GM19395 (cell line): ENCODE measurements around the gene FA2H.
"Not testable (repeated sequence)": the region's sequence is repeated elsewhere in the genome, so short reads cannot be mapped to it uniquely, and the experiment has no call there.

ENCODE experiments used
- ATAC-seq: cut with Tn5 transposase; IDR thresholded peaks from one replicate; pipeline ENCODE4 v1.9.1; 2021; ENCODE audit warnings: mild to moderate bottlenecking, moderate library complexity; ENCODE audit not compliant: unreplicated experiment

Gene FA2H

DNA sequence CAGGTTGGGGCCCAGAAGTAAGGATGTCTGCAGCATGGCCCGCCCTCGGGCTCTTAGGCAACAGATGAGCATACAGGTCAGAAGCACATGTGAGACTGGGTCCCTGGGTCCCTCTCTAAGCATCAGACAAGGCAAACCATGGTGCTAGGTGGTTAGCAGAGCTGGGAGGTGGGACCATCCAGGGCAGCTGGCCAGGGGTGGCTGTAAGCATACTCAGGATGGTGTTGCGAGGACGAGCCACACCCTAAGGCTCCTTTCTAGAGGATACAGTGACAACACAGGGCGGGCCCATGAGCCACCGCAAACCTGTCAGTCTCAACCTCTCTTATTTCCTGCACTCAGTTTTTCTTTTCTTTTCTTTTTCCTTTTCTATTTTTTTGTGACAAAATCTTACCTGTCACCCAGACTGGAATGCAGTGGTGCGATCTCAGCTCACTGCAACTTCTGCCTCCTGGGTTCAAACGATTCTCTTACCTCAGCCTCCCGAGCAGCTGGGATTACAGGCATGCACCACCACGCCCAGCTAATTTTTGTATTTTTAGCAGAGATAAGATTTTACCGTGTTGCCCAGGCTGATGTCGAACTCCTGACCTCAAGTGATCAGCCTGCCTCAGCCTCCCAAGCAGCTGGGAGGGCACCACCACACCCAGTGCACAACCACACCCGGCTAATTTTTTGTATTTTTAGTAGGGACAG lies 3.6 kb downstream of the FA2H start:
- no peak for ATAC-seq

DNA sequence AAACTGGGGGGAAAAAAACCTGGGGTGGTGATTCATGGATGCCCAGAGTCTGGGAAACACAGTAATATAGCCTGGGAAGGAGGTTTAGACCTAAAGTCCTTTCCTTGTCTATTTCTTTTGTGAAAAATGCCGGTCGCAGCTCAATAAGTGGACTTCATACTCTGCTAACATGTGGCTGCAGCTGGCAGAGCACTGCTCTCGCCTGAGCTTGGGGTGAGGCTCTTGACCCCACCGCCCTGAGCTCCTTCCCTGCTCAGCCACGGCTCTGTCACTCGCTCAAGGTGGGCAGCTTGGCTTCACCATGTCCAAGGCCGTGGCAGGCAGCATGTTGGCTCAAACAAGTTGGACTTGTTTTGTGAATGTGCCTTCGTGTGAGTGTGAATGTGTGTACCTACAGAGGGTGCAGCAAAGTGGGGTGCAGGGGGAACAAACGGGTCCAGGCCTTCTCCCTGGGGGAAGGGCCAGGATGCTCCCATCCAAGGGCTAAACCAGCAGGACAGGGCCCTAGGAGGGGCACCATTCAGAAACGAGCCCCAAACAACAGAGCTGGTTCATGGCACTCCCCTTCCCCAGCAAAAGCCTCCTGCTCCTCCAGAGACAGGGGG lies 4.9 kb downstream of the FA2H start:
- no peak for ATAC-seq

GRCh38 chr16:74768239-74768638 lies 6.4 kb downstream of the FA2H start:
- no peak for ATAC-seq

DNA sequence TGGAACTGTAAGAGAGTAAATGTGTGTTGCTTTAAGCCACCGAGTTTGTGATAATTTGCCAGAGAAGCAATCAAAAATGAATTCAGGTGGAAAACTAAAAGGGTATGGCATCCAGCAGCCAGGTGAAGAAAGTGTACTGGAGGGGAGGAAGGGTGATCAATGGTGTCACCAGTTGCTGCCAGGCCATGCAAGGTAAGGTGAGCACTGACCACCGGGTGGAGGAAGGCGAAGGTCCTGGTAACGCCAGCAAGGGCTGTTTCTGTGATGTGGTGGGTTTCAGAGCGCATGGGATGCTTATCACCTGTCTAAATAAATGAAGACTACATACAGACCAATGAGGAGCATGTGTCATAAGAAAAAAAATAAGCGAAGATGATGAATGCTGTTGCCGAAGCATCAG lies 6.9 kb downstream of the FA2H start:
- ATAC-seq, result no peak

GRCh38 chr16:74766729-74767128 lies 7.9 kb downstream of the FA2H start:
- no peak for ATAC-seq

DNA sequence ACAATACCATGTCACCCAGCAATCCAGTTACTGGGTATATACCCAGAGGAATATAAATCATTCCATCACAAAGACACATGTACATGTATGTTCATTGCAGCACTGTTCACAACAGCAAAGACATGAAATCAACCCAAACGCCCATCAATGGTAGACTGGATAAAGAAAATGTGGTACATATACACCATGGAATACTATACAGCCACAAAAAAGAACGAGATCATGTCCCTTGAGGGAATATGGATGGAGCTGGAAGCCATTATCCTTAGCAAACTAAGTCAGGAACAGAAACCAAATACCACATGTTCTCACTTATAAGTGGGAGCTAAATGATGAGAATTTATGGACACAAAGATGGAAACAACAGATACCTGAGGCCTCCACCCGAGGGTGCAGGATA lies 10.4 kb downstream of the FA2H start:
- not testable (repeated sequence) for ATAC-seq

GRCh38 chr16:74761665-74762064 lies 13.0 kb downstream of the FA2H start:
- no peak for ATAC-seq

DNA sequence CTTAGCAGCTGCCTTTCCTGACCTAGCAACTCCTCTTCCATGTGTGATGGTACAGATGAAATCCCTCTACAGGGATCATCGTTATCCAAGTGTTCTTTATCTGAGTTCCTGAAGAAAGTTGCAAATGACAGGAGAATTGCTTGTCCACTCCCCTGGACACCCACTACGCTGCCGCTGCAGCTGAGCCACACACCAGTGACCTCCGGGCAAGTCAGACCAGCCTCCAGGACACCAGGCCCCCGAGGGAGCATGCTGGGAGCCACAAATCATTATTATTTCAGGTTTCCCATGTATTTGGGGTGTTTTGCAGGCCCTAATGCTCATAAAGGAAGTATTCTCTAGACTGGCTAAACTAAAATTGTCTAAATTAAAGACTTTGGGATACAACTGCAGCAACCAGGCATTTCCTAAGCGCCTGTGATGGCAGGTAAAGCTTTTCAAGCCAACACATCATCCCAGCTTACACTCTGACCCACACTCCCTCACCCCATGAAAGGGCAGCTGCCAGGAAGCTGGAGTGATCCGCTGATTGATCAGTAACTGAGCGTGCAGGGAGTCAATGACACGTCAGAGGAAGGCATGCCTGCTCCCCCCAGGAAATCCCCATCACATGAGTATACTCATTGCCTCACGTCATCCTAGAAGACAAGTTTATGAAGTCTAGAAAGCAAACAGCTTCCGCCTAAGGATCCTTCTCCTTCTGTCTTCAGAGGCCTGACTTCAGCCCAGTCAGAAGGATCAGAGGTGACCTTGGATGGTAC lies 14.4 kb downstream of the FA2H start:
- no peak for ATAC-seq

DNA sequence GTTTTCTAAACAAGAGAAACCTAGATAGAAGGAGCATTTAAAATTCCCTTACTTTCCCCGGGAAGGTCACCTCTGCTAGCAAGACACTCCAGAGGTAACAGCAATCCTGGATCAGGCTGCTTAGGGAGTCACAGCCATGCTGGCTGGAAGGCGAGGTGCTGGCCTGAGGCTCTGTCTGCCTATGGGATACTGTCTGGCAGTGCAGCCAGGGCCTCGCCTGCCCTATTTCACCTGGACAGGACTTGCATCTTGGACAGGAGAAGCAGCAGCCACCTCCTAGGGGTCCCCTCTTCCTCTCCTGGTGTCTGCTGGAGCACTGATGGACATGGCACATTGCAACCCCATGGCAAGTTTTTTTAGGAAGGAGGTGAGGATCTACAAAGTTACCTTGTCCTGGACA lies 15.1 kb downstream of the FA2H start:
- no peak for ATAC-seq

DNA sequence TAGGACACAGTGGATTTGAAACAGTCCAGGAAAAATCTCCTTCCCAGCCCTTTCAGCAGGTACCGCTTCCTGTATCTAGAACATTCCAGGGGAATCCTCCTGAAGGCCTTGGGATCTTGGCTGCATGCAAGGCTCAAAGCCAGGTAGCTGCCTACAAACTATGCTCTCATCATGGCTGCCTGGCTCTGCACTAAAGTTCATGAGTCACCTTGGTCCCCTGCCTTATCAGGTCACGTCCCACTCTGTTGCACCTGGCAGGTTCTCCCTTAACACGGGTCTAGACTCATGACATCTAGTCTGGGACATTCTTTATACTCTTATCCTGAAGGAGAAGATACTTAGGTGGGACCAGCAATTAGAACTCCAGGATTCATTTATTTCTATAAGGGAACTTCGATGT lies 15.8 kb downstream of the FA2H start:
- ATAC-seq, result no peak

- ATAC-seq, result no peak
Observed at GRCh38 chr16:74757349-74757748, 17.3 kb downstream of the FA2H start.

DNA sequence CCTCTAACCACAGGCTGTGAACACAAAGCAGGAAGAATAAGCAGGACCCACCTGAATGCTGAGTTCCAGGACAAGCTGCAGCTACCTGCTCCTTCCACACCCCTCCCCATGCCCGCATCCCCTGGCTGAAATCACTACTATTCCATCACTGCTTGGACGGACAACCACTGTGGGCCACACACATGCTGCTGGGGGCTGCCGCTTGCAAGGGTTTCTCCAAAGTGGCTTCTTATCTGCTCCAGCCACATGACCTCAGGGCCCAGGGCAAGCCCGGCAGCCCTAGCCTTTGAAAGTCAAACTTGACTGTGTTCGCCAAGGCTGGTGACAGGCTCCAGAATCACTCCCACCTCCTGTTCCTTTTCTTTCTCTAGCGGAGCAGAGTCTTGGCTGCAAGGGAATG lies 18.4 kb downstream of the FA2H start:
- no peak for ATAC-seq

- no peak for ATAC-seq
Observed at GRCh38 chr16:74753180-74753579, 21.4 kb downstream of the FA2H start.

DNA sequence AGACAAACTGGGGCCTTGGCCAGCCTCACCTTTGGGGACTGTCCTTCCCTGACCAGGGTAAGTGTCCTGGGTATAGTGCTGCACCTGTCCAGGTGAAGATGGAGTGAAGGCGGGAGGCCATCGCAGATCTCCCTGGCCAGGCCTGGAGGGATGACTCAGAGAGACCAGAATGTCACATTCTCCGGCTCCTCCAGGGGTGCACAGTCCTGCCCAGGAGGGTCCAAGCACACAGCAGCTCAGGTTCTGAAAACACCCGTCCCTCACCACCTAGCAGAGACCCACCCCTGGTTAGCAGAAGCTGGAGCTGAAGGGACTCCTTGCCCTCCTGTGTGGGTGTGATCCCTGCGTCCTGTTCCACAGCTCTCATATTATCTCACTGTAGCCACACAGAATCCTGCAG lies 21.9 kb downstream of the FA2H start:
- ATAC-seq, result no peak

DNA sequence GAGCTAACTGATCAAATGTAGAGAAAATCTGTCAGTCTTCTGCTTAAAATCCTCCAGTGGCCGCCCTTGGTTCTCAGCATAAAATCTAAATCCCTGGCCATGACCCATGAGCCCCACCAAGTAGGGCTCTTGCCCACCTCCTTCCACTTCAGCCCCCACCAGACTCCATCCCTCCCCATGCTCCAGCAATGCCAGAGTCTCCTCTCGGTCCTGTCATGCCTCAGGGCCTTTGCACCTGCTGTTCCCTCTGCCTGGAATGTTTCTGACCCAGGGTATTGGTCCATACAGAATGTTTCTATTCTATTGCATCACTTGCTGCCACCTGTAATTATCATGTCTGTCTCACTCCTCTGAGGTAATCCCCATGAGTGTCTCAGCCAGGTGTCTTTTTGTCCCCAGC lies 22.4 kb downstream of the FA2H start:
- no peak for ATAC-seq

DNA sequence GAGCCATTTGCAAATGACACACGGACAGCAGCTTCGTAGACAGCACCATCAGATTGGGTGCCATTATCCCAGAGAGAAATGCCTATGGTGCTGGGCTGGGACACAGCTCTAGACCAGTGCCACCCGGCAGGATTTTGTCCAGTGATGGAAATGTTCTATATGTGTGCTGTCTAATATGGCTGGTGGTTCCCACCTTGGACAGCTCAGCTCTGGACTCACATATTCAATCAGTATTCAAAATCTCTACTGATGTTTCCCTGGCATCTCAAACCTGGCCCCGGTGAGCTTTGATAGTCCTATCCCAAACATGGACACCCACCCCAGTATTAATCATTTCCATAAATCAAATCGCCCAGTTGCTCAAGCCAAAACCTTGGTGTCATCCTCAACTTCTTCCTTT lies 23.0 kb downstream of the FA2H start:
- no peak for ATAC-seq

- ATAC-seq, result no peak
Observed at GRCh38 chr16:74749291-74750055, 25.1 kb downstream of the FA2H start.

DNA sequence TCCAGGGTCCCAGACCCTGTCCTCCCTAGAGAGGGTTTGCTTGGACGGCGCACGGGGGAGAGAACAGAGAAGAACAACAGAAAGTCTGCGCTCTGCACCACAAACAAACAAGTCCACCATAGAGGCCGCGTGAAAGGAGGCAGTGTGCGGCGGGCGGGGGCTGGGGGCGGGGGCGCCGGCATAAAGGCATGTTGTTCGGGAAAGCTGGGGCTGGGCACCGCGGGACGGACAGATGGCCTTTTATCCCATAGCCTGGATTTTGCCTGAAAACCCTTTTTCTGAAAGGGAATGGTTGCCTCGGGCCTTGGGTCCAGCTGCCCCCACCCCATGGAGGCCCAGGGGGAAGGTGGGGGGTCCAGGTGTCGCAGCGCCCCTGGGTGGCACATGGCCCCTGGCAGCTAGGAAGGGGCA lies 26.0 kb downstream of the FA2H start:
- ATAC-seq, result no peak

- ATAC-seq, result no peak
Observed at GRCh38 chr16:74747716-74748615, 26.7 kb downstream of the FA2H start.

DNA sequence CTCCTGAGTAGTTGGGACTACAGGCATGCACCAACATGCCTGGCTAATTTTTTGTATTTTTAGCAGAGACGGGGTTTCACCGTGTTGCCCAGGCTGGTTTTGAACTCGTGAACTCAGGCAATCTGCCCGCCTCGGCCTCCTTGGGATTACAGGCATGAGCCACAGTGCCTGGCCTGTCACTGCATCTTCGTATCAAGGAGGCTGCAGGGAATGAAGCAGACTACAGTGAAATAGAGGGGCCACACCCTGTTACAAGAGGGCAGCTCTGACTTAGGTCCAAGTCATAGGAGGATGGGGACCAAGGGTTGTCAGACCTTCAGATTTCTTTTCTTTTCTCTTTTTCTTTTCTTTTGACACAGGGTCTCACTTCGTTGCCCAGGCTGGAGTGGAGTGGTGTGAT lies 28.7 kb downstream of the FA2H start:
- ATAC-seq, result no peak
